CD4-positive, alpha-beta T cell treated with Interleukin-10 for 1 hour (primary cell): Measurements from ENCODE around the gene PLXNB1.
"Not testable (repeated sequence)": the region's sequence is repeated elsewhere in the genome, so short reads cannot be mapped to it uniquely, and the experiment has no call there.

Experiments
- DNase-seq: peaks from one replicate; pipeline ENCODE4 v3.0.0-alpha.2; 2020

Gene PLXNB1

GRCh38 chr3:48465237-48465530 lies 35.3 kb upstream of the PLXNB1 start:
- no peak for DNase-seq

- no peak for DNase-seq
Measured at GRCh38 chr3:48464713-48465221, 34.9 kb upstream of the PLXNB1 start.

GRCh38 chr3:48463703-48464102 lies 33.8 kb upstream of the PLXNB1 start:
- no peak for DNase-seq

GRCh38 chr3:48461767-48462166 lies 31.9 kb upstream of the PLXNB1 start:
- not testable (repeated sequence) for DNase-seq

- no peak for DNase-seq
Measured at GRCh38 chr3:48460517-48460902, 30.6 kb upstream of the PLXNB1 start.

GRCh38 chr3:48459773-48460516 lies 30.1 kb upstream of the PLXNB1 start:
- no peak for DNase-seq

- no peak for DNase-seq
Measured at GRCh38 chr3:48459331-48459730, 29.4 kb upstream of the PLXNB1 start.

GRCh38 chr3:48456456-48456855 lies 26.6 kb upstream of the PLXNB1 start:
- DNase-seq = no peak

GRCh38 chr3:48451270-48451669 lies 21.4 kb upstream of the PLXNB1 start:
- no peak for DNase-seq

- peak; percentile 89 for DNase-seq
Measured at GRCh38 chr3:48446425-48447193, 16.7 kb upstream of the PLXNB1 start, which contains the start of gene ATRIP. ATRIP (plus strand) TSS chr3:48446737; CDS start chr3:48446846, 109 bp downstream.

- DNase-seq = no peak
Measured at GRCh38 chr3:48446043-48446424, 16.1 kb upstream of the PLXNB1 start.

GRCh38 chr3:48445277-48445882 lies 15.5 kb upstream of the PLXNB1 start:
- no peak for DNase-seq

GRCh38 chr3:48441940-48442339 lies 12.1 kb upstream of the PLXNB1 start:
- DNase-seq = no peak

GRCh38 chr3:48440590-48440958 lies 10.7 kb upstream of the PLXNB1 start:
- peak; percentile 32 for DNase-seq

- DNase-seq = peak; percentile 98
Measured at GRCh38 chr3:48439820-48440589, 10.1 kb upstream of the PLXNB1 start, which contains the start of the genes CCDC51 and TMA7. CCDC51 (minus strand) TSS chr3:48440119; CDS start chr3:48435128, 4,991 bp downstream. TMA7 (plus strand) TSS chr3:48440257; CDS start chr3:48440297, 40 bp downstream.

- DNase-seq = no peak
Measured at GRCh38 chr3:48437812-48438211, 7.9 kb upstream of the PLXNB1 start.

GRCh38 chr3:48436855-48437254 lies 7.0 kb upstream of the PLXNB1 start:
- no peak for DNase-seq

- DNase-seq = no peak
Measured at GRCh38 chr3:48436477-48436787, 6.5 kb upstream of the PLXNB1 start.

GRCh38 chr3:48435774-48436476 lies 6.0 kb upstream of the PLXNB1 start:
- peak; percentile 89 for DNase-seq

- no peak for DNase-seq
Measured at GRCh38 chr3:48435223-48435595, 5.3 kb upstream of the PLXNB1 start.

GRCh38 chr3:48434591-48435222 lies 4.8 kb upstream of the PLXNB1 start:
- no peak for DNase-seq
